SU-DHL-6 (cell line): ENCODE data around the gene AIG1.

ENCODE experiments used
- H2AFZ ChIP-seq: fragments of 200-600 bp; sonication (generic); 2 replicates; pipeline ENCODE4 v1.6.1; 2014; ENCODE audit warnings: low read depth, mild to moderate bottlenecking, moderate library complexity, mixed read lengths, antibody characterized with exemption, low read length; ENCODE audit not compliant: severe bottlenecking
- H3F3A ChIP-seq: fragments of 200-600 bp; shearing (Covaris generic); 2 replicates; pipeline ENCODE4 v1.6.0; 2016; ENCODE audit warnings: antibody characterized with exemption, mild to moderate bottlenecking; ENCODE audit not compliant: insufficient read depth
- H3K27ac ChIP-seq: fragments of 200-600 bp; sonication (generic); 2 replicates; pipeline ENCODE4 v1.5.1; 2016; ENCODE audit warnings: low read depth, mild to moderate bottlenecking, low read length, moderate library complexity, mixed read lengths
- H3K27me3 ChIP-seq: fragments of 200-600 bp; sonication (generic), shearing (Covaris generic); 2 replicates; pipeline ENCODE4 v1.6.0; 2014; ENCODE audit warnings: mild to moderate bottlenecking, low read length
- H3K36me3 ChIP-seq: fragments of 200-600 bp; sonication (generic); 2 replicates; pipeline ENCODE4 v1.6.1; 2014; ENCODE audit warnings: mild to moderate bottlenecking, low read length, mixed read lengths
- H3K4me2 ChIP-seq: fragments of 300-600, 200-600 bp; shearing (Covaris generic), sonication (generic); 2 replicates; pipeline ENCODE4 v1.6.0; 2014; ENCODE audit warnings: low read length, low read depth, mild to moderate bottlenecking; ENCODE audit not compliant: poor library complexity, severe bottlenecking
- H3K4me3 ChIP-seq: fragments of 200-600 bp; sonication (generic); 2 replicates; pipeline ENCODE4 v1.5.1; 2014; ENCODE audit warnings: antibody characterized with exemption, low read length, mild to moderate bottlenecking, mixed read lengths; ENCODE audit not compliant: insufficient read depth, poor library complexity, severe bottlenecking
- H3K79me2 ChIP-seq: fragments of 200-600 bp; sonication (generic); 2 replicates; pipeline ENCODE4 v1.6.1; 2014; ENCODE audit warnings: mild to moderate bottlenecking, low read length, moderate library complexity; ENCODE audit not compliant: insufficient read depth
- H3K9ac ChIP-seq: fragments of 200-600 bp; sonication (generic); 2 replicates; pipeline ENCODE4 v1.7.0; 2014; ENCODE audit warnings: mild to moderate bottlenecking, low read length
- H3K9me2 ChIP-seq: fragments of 200-600 bp; sonication (generic); replicated peaks from 2 replicates; pipeline ENCODE4 v1.6.1; 2014; ENCODE audit warnings: low read length; ENCODE audit not compliant: insufficient read depth
- H3K9me3 ChIP-seq: fragments of 200-600 bp; sonication (generic); 2 replicates; pipeline ENCODE4 v1.6.1; 2014; ENCODE audit warnings: low read length, mixed read lengths; ENCODE audit not compliant: insufficient read depth
- H4K20me1 ChIP-seq: fragments of 200-600 bp; sonication (generic); 2 replicates; pipeline ENCODE4 v1.6.1; 2014; ENCODE audit warnings: low read depth, mild to moderate bottlenecking, antibody characterized with exemption, low read length, moderate library complexity, mixed read lengths
- EZH2phosphoT487 ChIP-seq: fragments of 200-600 bp; sonication (generic), shearing (Covaris generic); conservative IDR thresholded peaks from 2 replicates; pipeline ENCODE4 v1.6.1; 2018; ENCODE audit warnings: mild to moderate bottlenecking, antibody characterized with exemption, low read length, moderate library complexity, mixed read lengths
- TF ChIP-seq, protein P1 (sequence below): fragments of 200-600 bp; sonication (generic); IDR thresholded peaks from one replicate; pipeline ENCODE4 v1.5.1; 2017; ENCODE audit warnings: antibody characterized with exemption, mild to moderate bottlenecking, low read length, moderate library complexity; ENCODE audit not compliant: insufficient read depth, poor library complexity, severe bottlenecking

AIG1 gene

DNA sequence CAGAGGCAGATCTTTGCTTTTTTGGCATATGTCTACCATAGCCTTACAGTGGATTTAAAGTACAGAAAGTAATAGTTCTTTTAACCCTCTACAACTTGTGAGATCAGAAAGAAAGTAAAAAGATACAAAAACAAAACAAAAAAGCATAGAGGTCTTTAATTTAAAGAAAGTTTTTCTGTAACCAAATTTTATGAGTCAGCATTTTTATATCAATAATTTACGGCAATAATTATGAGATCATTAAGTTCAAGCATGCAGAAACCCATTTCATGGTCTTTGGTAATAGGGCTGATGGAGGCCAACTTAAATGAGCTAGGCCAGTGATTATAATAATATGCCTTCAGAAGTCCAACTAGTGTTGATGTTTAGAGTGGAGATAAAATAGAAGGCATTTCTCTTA lies 145.9 kb downstream of the AIG1 start:
- H3K27ac ChIP-seq, result no peak overlapping the region
- no peaks in the 10 kb centered on the region for H4K20me1 ChIP-seq
- no peak overlapping the region for H3K9ac ChIP-seq
- H2AFZ ChIP-seq, result no peak overlapping the region
- no peaks in the 10 kb centered on the region; the same call in 1 of the 2 replicates for H3K9me2 ChIP-seq
- H3K4me3 ChIP-seq, result no peak overlapping the region
- H3F3A ChIP-seq, result no peaks in the 10 kb centered on the region
- no peaks in the 10 kb centered on the region for H3K27me3 ChIP-seq
- no peaks in the 10 kb centered on the region for H3K9me3 ChIP-seq
- no peaks in the 10 kb centered on the region for H3K36me3 ChIP-seq
- TF ChIP-seq EZH2phosphoT487, result no peak
- TF ChIP-seq, protein P1, sequence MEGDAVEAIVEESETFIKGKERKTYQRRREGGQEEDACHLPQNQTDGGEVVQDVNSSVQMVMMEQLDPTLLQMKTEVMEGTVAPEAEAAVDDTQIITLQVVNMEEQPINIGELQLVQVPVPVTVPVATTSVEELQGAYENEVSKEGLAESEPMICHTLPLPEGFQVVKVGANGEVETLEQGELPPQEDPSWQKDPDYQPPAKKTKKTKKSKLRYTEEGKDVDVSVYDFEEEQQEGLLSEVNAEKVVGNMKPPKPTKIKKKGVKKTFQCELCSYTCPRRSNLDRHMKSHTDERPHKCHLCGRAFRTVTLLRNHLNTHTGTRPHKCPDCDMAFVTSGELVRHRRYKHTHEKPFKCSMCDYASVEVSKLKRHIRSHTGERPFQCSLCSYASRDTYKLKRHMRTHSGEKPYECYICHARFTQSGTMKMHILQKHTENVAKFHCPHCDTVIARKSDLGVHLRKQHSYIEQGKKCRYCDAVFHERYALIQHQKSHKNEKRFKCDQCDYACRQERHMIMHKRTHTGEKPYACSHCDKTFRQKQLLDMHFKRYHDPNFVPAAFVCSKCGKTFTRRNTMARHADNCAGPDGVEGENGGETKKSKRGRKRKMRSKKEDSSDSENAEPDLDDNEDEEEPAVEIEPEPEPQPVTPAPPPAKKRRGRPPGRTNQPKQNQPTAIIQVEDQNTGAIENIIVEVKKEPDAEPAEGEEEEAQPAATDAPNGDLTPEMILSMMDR, result no peak
- H3K4me2 ChIP-seq, result no peak overlapping the region
- no peaks in the 10 kb centered on the region for H3K79me2 ChIP-seq

DNA sequence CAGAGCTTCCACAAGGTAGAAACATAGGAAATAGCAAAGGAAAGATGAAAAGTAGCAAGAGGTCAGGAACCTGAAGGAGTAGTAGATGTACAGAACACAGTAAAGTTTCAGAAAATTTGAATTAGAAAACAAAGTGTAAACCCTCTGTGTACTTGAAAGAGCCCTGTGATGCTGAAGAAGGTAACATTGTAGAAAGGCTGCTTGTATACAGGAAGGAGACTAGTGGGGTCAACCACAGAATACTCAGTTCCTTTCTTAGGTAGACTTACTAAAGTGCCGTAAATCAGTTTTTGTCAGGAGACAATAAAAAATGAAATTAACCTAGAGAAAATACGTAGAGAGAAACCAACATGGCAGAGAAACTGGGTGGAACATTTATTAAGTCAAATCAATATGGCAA lies 149.7 kb downstream of the AIG1 start:
- Histone ChIP-seq H4K20me1 (no peaks in the 10 kb centered on the region), H3K9me2 (no peaks in the 10 kb centered on the region; the same call in 1 of the 2 replicates), H3K4me2 (no peak overlapping the region), H3K4me3 (no peak overlapping the region), H3K79me2 (no peaks in the 10 kb centered on the region), H3K27ac (no peak overlapping the region), H2AFZ (no peak overlapping the region), H3K27me3 (no peaks in the 10 kb centered on the region), H3K9me3 (no peaks in the 10 kb centered on the region), H3F3A (no peaks in the 10 kb centered on the region), H3K9ac (no peak overlapping the region), H3K36me3 (no peaks in the 10 kb centered on the region)
- TF ChIP-seq, protein P1, result no peak
- no peak for TF ChIP-seq EZH2phosphoT487

DNA sequence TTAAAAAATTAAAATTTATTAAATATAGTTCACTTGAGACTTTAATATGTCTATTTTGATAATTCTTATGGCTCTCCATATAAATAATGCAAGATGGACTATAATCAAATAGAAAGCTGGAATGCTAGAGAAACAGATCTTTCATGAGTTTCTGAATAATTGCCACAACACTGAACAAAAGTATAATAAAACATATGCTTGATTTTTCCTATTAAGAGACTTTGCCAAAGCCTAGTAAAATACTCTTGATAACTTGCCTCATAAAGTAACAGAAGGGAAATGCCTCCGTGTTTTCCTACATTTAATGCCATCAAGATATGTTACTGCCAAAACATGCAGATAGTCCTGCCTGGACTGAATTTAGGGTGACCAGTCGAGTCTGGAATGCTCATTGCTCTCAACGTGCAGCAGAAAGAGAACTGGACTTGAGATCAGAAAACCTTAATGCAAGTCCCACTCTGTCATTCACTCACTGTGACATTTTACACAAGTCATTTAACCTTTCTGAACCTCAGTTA lies 153.2 kb downstream of the AIG1 start:
- Histone ChIP-seq H2AFZ (no peak overlapping the region), H3K9ac (no peak overlapping the region), H3F3A (no peaks in the 10 kb centered on the region), H3K4me3 (no peak overlapping the region), H3K27me3 (no peaks in the 10 kb centered on the region), H3K79me2 (no peaks in the 10 kb centered on the region), H3K4me2 (no peak overlapping the region), H3K27ac (no peak overlapping the region), H3K36me3 (no peaks in the 10 kb centered on the region), H3K9me3 (no peaks in the 10 kb centered on the region), H3K9me2 (no peaks in the 10 kb centered on the region), H4K20me1 (no peaks in the 10 kb centered on the region)
- TF ChIP-seq EZH2phosphoT487, result no peak
- TF ChIP-seq, protein P1, result no peak

DNA sequence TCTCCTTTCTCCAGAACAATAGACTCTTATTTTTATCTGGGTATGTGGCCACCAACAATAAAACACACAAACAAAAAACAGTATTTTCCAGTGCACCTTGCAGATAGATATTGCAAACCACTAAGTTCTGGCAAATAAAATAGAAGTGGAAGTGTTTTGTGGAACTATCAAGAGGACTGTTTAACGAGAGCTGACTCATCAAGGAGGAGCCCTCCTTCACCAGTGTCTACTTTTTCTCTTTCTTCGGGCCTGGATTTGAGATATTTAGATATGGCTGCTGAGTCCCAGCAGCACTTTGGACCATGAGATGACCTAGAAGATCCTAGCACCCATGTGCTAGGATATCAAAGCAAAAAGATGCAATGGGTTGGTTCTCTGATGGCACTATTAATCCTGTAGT lies 154.7 kb downstream of the AIG1 start:
- Histone ChIP-seq H3K4me2 (no peak overlapping the region), H3K4me3 (no peak overlapping the region), H3K36me3 (no peaks in the 10 kb centered on the region), H3K27me3 (no peaks in the 10 kb centered on the region), H3K9ac (no peak overlapping the region), H2AFZ (no peak overlapping the region), H3K9me3 (no peaks in the 10 kb centered on the region), H3F3A (no peaks in the 10 kb centered on the region), H3K27ac (no peak overlapping the region), H3K9me2 (no peaks in the 10 kb centered on the region), H3K79me2 (no peaks in the 10 kb centered on the region), H4K20me1 (no peaks in the 10 kb centered on the region)
- TF ChIP-seq EZH2phosphoT487, result no peak
